ENCODE results near the gene TMCO6.
A peak's percentile ranks its signal among the peaks of the same experiment; 100 is the strongest.
"Not testable (repeated sequence)": the region's sequence is repeated elsewhere in the genome, so short reads cannot be mapped to it uniquely, and the experiment has no call there.

The TMCO6 gene

GRCh38 chr5:140639148-140639981 lies at the start of gene TMCO6:
Gene TMCO6 (plus strand): TSS chr5:140639451. CDS start chr5:140639528, 77 bp downstream.
- DNase-seq = peak; percentile 82

- no peak for DNase-seq
Observed at GRCh38 chr5:140590861-140591260, 48.4 kb upstream of the TMCO6 start.

DNA sequence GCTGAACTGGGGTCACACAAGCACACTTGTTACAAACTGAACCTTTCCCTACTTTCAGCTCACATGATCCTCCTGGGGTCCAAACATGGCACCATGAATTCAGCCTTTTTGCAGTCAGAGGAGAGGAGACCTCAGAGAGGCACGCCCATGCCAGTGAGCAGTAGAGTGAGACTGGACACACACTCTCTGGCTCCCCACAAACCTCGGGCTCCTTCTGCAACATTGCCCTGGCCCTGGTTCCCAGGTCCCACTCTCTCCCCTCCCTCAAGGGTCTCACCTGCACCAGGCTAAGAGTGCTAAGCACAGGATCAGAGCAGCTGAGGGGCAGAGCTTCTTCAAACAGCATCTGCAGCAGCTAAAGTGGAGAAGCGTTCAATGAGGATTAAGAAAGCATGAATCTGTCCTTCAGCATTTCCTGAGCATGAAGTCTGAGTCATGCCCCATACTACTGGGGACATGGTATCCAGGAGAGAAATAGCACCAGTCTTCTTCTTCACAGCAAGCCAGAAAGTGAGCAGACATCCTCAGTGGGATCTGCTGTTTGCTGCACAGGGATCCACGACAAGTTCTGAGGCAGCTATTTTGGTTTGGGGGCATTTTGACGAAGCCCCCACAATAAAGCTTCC lies 47.4 kb upstream of the TMCO6 start:
- no peak for DNase-seq

GRCh38 chr5:140593070-140593469 lies 46.2 kb upstream of the TMCO6 start:
- not testable (repeated sequence) for DNase-seq

- no peak for DNase-seq
Observed at GRCh38 chr5:140594169-140594568, 45.1 kb upstream of the TMCO6 start.

GRCh38 chr5:140595538-140596300 lies 43.5 kb upstream of the TMCO6 start:
- DNase-seq = peak; percentile 77

DNA sequence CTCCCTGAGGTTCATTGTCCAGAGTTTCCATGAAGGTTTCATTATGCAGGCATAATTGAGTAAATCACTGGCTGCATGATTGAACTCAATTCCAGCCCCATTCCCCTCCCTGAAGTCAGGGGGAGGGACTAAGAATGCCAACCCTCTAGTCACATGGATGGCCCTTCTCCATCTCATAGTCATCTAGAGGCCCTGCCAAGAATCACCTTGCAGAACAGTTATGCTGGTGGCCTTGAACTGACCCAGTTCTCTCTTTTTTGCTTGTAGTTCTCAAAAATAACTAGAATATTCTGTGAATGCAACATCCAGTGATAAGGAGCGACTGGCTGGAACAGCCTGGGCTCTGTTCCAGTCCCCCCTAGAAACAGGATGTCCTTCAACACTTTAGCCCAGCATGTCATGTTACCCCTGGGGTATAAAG lies 42.9 kb upstream of the TMCO6 start:
- no peak for DNase-seq

- no peak for DNase-seq
Observed at GRCh38 chr5:140598836-140599235, 40.4 kb upstream of the TMCO6 start.

- no peak for DNase-seq
Observed at GRCh38 chr5:140600096-140600495, 39.2 kb upstream of the TMCO6 start.

DNA sequence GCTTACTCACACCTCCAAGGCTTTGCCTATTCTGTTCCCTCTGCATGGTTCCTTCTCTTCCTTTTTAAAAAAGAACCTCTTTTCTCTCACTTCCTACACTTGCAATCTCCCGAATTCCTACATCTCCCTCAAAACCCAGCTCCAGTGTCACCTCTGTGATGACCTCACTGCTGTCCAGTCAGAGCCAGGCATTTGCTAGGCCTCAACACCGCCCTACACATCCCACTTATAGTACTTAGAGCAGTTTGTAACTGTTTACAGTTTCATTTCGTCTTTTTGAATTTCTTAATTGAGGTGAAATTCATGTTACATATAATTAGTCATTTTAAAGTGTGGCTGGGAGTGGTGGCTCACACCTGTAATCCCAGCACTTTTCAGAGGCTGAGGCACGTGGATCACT lies 37.1 kb upstream of the TMCO6 start:
- no peak for DNase-seq

DNA sequence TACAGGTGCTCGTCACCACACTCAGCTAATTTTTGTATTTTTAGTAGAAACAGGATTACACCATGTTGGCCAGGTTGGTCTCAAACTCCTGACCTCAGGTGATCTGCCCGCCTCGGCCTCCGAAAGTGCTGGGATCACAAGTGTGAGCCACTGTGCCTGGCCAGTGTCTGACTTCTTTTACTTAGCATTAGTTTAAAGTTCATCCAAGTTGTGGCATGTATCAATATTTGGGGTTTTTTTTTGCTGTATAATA lies 35.9 kb upstream of the TMCO6 start:
- not testable (repeated sequence) for DNase-seq

DNA sequence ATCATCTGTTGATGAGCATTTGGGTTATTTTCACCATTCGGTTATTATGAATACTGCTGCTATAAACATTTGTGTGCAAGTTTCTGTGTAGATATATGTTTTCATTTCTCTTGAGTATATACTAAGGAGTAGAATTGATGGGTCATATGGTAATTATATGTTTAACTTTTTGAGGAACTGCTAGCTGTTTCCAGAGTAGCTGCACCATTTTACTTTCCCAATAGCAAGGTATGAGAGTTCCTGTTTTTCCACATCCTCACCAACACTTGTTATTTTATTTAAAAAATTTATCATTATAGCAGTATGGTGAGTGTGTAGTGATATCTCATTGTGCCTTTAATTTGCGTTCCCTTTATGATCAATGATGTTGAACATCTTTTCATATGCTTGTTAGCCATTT lies 35.5 kb upstream of the TMCO6 start:
- no peak for DNase-seq

GRCh38 chr5:140605879-140606278 lies 33.4 kb upstream of the TMCO6 start:
- no peak for DNase-seq

GRCh38 chr5:140607031-140607430 lies 32.2 kb upstream of the TMCO6 start:
- no peak for DNase-seq

GRCh38 chr5:140608722-140609121 lies 30.5 kb upstream of the TMCO6 start:
- no peak for DNase-seq

DNA sequence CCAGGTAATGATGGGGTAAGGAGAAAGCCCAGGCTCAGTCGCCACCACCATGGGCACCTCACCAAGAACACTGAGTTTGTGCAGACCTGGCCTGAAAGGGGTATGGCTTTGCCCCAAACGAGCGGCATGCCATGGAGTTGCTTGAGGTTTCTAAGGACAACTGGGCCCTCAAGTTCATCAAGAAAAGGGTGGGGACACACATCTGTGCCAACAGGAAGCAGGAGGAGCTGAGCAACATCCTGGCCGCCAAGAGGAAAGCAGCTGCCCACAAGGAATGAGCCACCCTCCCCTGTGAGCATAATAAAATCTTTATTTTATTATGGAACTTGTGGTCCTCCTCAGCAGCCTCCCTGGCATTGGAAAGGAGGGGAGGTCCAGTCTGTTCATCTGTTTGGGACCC lies 30.1 kb upstream of the TMCO6 start:
- peak; percentile 15 for DNase-seq

- no peak for DNase-seq
Observed at GRCh38 chr5:140611020-140611521, 28.2 kb upstream of the TMCO6 start.

DNA sequence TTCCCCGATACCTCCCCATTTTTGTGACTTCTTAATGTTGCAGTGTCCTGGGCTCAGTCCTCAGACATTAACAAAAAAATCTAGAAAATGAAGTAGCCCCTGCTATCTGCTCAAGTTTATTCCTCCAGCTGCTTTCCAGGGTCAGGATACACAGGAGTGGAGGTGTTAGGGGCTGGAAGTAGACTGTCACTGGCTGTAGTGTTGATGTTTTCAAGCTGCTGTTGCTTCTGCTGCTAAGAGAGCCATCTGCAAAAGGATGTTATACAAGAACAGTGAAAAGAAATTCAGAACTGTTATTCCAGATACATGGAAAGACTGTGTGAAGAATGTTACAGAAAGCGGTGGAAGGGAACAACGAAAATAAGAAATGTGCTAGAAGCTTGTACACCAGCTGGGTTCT lies 16.9 kb upstream of the TMCO6 start:
- DNase-seq = no peak

- DNase-seq = not testable (repeated sequence)
Observed at GRCh38 chr5:140623061-140623460, 16.2 kb upstream of the TMCO6 start.

DNA sequence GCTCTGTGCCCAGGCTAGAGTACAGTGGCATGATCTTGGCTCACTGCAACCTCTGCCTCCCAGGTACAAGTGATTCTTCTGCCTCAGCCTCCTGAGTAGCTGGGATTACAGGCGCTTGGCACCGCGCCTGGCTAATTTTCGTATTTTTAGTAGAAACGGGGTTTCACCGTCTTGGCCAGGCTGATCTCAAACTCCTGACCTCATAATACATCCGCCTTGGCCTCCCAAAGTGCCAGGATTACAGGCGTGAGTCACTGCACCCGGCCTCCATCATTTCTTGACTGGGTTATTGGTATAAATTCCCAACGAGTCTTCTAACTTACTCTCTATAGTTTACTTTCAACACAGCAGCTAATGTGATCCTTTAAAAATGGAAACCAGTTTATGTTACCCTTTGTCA lies 14.4 kb upstream of the TMCO6 start:
- not testable (repeated sequence) for DNase-seq

GRCh38 chr5:140627972-140628371 lies 11.3 kb upstream of the TMCO6 start:
- no peak for DNase-seq

- no peak for DNase-seq
Observed at GRCh38 chr5:140628711-140629110, 10.5 kb upstream of the TMCO6 start.

- no peak for DNase-seq
Observed at GRCh38 chr5:140630292-140631035, 8.8 kb upstream of the TMCO6 start.

All from GF-D8 (cell line).